Ishikawa (cell line): Measurements from ENCODE around the gene DROSHA.

Experiments
- CEBPB ChIP-seq: IDR thresholded peaks from 2 replicates; pipeline ENCODE4 v1.6.1; 2012
- CREB1 ChIP-seq: IDR thresholded peaks from 2 replicates; pipeline ENCODE4 v1.6.1; 2012; ENCODE audit warnings: low read depth
- EP300 ChIP-seq: IDR thresholded peaks from 2 replicates; pipeline ENCODE4 v1.6.1; 2012; ENCODE audit warnings: borderline replicate concordance
- NFIC ChIP-seq: IDR thresholded peaks from 2 replicates; pipeline ENCODE4 v1.6.1; 2012
- RAD21 ChIP-seq: IDR thresholded peaks from 2 replicates; pipeline ENCODE4 v1.6.1; 2012; ENCODE audit warnings: low read depth
- TAF1 ChIP-seq: IDR thresholded peaks from 2 replicates; pipeline ENCODE4 v1.6.1; 2012; ENCODE audit warnings: low read depth, mild to moderate bottlenecking
- TCF12 ChIP-seq: IDR thresholded peaks from 2 replicates; pipeline ENCODE4 v1.6.1; 2012; ENCODE audit warnings: low read depth

GRCh38 chr5:31531888-31532547, at the start of gene DROSHA, which contains the start of gene C5orf22:
- TF ChIP-seq EP300 (no peak), TCF12 (no peak), CEBPB (no peak), NFIC (no peak), CREB1 (peak; percentile 21; the same call in 1 of the 2 replicates), RAD21 (no peak), TAF1 (peak; percentile 76)
